A673 (cell line): ENCODE data around the gene RUNDC3A. TPM values are rescaled to one million over a fixed set of nuclear protein-coding genes. Genes with fewer than 3 reads are reported as not detected.

ENCODE experiments used
- BruUV-seq: library from RNA; stranded (reverse); fragments of 400-500 nt; replicated peaks from 2 replicates; lab custom pipeline; 2021; lab: Mats Ljungman, UMichigan
- CTCF ChIA-PET: fragments of 300-600 bp; sonication (Branson Sonifier 250); formaldehyde crosslinking; loops from one replicate; lab custom pipeline; 2022; ENCODE audit warnings: antibody characterized with exemption; lab: Charles Lee
- POLR2A ChIA-PET: fragments of 300-600 bp; sonication (Branson Sonifier 250); formaldehyde crosslinking; loops from one replicate; lab custom pipeline; 2022; ENCODE audit warnings: antibody characterized with exemption; ENCODE audit not compliant: low non-redundant PET; lab: Charles Lee
- DNase-seq: peaks from one replicate; pipeline ENCODE4 v3.0.0-alpha.2; 2015; ENCODE audit warnings: low spot score
- H3K27ac ChIP-seq: fragments of 200-600 bp; sonication (generic); 2 replicates; pipeline ENCODE4 v1.5.1; 2016; ENCODE audit warnings: mixed run types, low read depth, mild to moderate bottlenecking, mixed read lengths, antibody characterized with exemption, low read length; ENCODE audit not compliant: poor library complexity, severe bottlenecking
- H3K27me3 ChIP-seq: fragments of 200-600 bp; sonication (generic); replicated peaks from 2 replicates; pipeline ENCODE4 v1.6.1; 2017; ENCODE audit warnings: mixed run types, low read depth, mild to moderate bottlenecking, mixed read lengths, antibody characterized with exemption, low read length; ENCODE audit not compliant: insufficient read depth, poor library complexity
- H3K36me3 ChIP-seq: fragments of 200-600 bp; sonication (generic); 2 replicates; pipeline ENCODE4 v1.6.1; 2016; ENCODE audit warnings: mixed run types, mild to moderate bottlenecking, mixed read lengths, antibody characterized with exemption, low read length; ENCODE audit not compliant: insufficient read depth, poor library complexity, severe bottlenecking
- H3K4me1 ChIP-seq: fragments of 200-600 bp; sonication (generic); 2 replicates; pipeline ENCODE4 v1.6.1; 2017; ENCODE audit warnings: mixed run types, mild to moderate bottlenecking, mixed read lengths, antibody characterized with exemption, low read length; ENCODE audit not compliant: insufficient read depth, poor library complexity, severe bottlenecking
- H3K4me3 ChIP-seq: fragments of 200-600 bp; sonication (generic); 2 replicates; pipeline ENCODE4 v1.5.1; 2016; ENCODE audit warnings: low read depth, mixed run types, mild to moderate bottlenecking, mixed read lengths, low read length; ENCODE audit not compliant: poor library complexity, severe bottlenecking
- H3K9me3 ChIP-seq: fragments of 200-600 bp; sonication (generic); 2 replicates; pipeline ENCODE4 v1.6.1; 2016; ENCODE audit warnings: mixed run types, low read depth, mild to moderate bottlenecking, mixed read lengths, antibody characterized with exemption, low read length; ENCODE audit not compliant: poor library complexity, severe bottlenecking
- EZH2 ChIP-seq: fragments of 200-600 bp; sonication (generic); IDR thresholded peaks from 2 replicates; pipeline ENCODE4 v1.6.1; 2017; ENCODE audit warnings: borderline replicate concordance, low read depth, mild to moderate bottlenecking, mixed read lengths, antibody characterized with exemption, low read length; ENCODE audit not compliant: poor library complexity, severe bottlenecking
- intact Hi-C: fragments of 100-400 bp; cut with micrococcal nuclease; formaldehyde crosslinking; loops from one replicate; pipeline ENCODE4 v1.10.0; 2022; ENCODE audit not compliant: unreplicated experiment
- total RNA-seq: library from RNA; stranded (reverse); gene quantifications from 2 replicates; pipeline ENCODE4 v1.2.3, GENCODE V29; 2021
- TF ChIP-seq, protein P1 (sequence below): fragments of 300-800, 200-600 bp; sonication (generic); conservative IDR thresholded peaks from 2 replicates; pipeline ENCODE4 v1.5.1; 2017; ENCODE audit warnings: low read depth, mild to moderate bottlenecking, antibody characterized with exemption, low read length, moderate library complexity, mixed read lengths

The RUNDC3A gene
- total RNA-seq, 1 experiment from 2014 or later: 0.56 TPM

DNA sequence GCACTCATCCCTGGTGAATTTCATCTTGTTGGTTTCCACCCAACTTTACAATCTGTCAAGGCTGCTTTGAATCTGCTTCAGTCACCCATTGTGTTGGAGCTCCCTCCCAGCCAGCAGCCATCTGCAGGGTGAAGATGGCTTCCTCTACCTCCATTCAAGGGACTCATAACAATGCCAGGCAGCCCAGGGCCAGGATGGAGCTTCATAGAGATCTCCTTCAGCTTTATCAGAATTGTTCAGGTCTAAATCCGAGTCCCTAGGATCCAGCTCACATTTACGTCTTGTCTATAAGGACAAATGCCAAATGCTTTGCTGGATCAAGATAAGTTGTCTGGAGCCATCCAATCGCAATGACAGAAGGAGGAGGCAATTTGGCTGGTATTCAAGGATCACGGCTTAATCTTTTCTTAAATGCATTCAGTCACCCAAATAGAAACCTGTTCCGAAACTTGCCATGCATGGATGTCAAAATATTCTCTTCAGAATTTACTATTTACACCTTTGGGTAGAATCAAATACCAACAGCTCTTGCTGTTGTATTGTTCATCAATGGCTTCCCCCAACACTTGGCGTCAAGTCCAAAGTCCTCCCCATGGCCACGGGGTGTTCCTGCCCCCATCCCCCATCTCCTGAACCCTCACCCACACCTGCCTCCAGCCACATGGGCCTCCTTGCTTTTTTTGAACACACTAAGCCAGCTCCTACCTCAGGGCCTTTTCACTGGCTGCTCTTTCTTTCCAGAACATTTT, 59.0 kb downstream of the RUNDC3A start:
- CTCF ChIA-PET: no interaction called here
- no TSS peak for BruUV-seq
- POLR2A ChIA-PET: no interaction called here
- peaks cover 4% of the 10 kb centered on the region for H3K4me1 ChIP-seq
- H3K27ac ChIP-seq: no peak overlapping the region
- no peaks in the 10 kb centered on the region for H3K36me3 ChIP-seq
- TF ChIP-seq, protein P1, sequence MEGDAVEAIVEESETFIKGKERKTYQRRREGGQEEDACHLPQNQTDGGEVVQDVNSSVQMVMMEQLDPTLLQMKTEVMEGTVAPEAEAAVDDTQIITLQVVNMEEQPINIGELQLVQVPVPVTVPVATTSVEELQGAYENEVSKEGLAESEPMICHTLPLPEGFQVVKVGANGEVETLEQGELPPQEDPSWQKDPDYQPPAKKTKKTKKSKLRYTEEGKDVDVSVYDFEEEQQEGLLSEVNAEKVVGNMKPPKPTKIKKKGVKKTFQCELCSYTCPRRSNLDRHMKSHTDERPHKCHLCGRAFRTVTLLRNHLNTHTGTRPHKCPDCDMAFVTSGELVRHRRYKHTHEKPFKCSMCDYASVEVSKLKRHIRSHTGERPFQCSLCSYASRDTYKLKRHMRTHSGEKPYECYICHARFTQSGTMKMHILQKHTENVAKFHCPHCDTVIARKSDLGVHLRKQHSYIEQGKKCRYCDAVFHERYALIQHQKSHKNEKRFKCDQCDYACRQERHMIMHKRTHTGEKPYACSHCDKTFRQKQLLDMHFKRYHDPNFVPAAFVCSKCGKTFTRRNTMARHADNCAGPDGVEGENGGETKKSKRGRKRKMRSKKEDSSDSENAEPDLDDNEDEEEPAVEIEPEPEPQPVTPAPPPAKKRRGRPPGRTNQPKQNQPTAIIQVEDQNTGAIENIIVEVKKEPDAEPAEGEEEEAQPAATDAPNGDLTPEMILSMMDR: no peak
- TF ChIP-seq EZH2: no peak
- H3K9me3 ChIP-seq: no peaks in the 10 kb centered on the region
- intact Hi-C loops: no loop called here
- no peak for DNase-seq
- H3K4me3 ChIP-seq: no peak overlapping the region
- H3K27me3 ChIP-seq: no peaks in the 10 kb centered on the region

Other genes with a start within 250 kb of the RUNDC3A start
- 47.5 and 52.5 TPM in 2 replicates for gene LSM12, start 241.9 kb upstream of the RUNDC3A start, total RNA-seq
- gene G6PC3, start 237.9 kb upstream of the RUNDC3A start, total RNA-seq: 47.0 and 57.9 TPM in 2 replicates
- 16.9 and 27.1 TPM in 2 replicates for gene HDAC5, start 185.0 kb upstream of the RUNDC3A start, total RNA-seq
- 13.5 and 14.7 TPM in 2 replicates for gene HROB, start 166.7 kb upstream of the RUNDC3A start, total RNA-seq
- gene ASB16, start 137.9 kb upstream of the RUNDC3A start, total RNA-seq: 0.17 TPM in 1 of 2 replicates, not detected in the other
- 13.0 and 13.3 TPM in 2 replicates for gene TMUB2, start 121.6 kb upstream of the RUNDC3A start, total RNA-seq
- gene ATXN7L3, start 108.7 kb upstream of the RUNDC3A start, total RNA-seq: 36.9 and 44.5 TPM in 2 replicates
- gene UBTF, start 88.9 kb upstream of the RUNDC3A start, total RNA-seq: 101 and 114 TPM in 2 replicates
- gene SLC4A1, start 40.5 kb upstream of the RUNDC3A start, total RNA-seq: not detected in 2 replicates
- gene SLC25A39, start 16.2 kb downstream of the RUNDC3A start, total RNA-seq: 75.5 and 83.5 TPM in 2 replicates
- 50.4 and 52.0 TPM in 2 replicates for gene GRN, start 36.7 kb downstream of the RUNDC3A start, total RNA-seq
- gene FAM171A2, start 55.3 kb downstream of the RUNDC3A start, total RNA-seq: 12.8 and 14.9 TPM in 2 replicates
- gene ITGA2B, start 81.0 kb downstream of the RUNDC3A start, total RNA-seq: 0.62 and 1.0 TPM in 2 replicates
- 32.9 and 33.8 TPM in 2 replicates for gene GPATCH8, start 194.8 kb downstream of the RUNDC3A start, total RNA-seq
- 23.5 and 23.7 TPM in 2 replicates for gene FZD2, start 248.9 kb downstream of the RUNDC3A start, total RNA-seq